Panc1 (cell line): Measurements from ENCODE around the gene AFG3L2.

Experiments
- POLR2AphosphoS5 ChIP-seq: IDR thresholded peaks from 2 replicates; pipeline ENCODE4 v1.6.1; 2012; ENCODE audit warnings: mild to moderate bottlenecking, low read depth, low read length, moderate library complexity
- SIN3A ChIP-seq: IDR thresholded peaks from 2 replicates; pipeline ENCODE4 v1.6.1; 2012; ENCODE audit warnings: low read depth, mild to moderate bottlenecking, low read length, moderate library complexity, borderline replicate concordance; ENCODE audit not compliant: insufficient read depth
- TF ChIP-seq, protein P1 (sequence below): fragments of 450-650 bp; IDR thresholded peaks from 2 replicates; pipeline ENCODE4 v1.5.1; 2017; ENCODE audit warnings: mild to moderate bottlenecking
- TF ChIP-seq, protein P2 (sequence below), 2 experiments: IDR thresholded peaks; 2 replicates each; pipeline ENCODE4 v1.6.1; 2011 to 2012; ENCODE audit warnings: low read depth in 2 of 2, control low read depth in 1 of 2, low read length in 1 of 2, mild to moderate bottlenecking in 1 of 2, moderate library complexity in 1 of 2; ENCODE audit not compliant: insufficient read depth in 1 of 2

DNA sequence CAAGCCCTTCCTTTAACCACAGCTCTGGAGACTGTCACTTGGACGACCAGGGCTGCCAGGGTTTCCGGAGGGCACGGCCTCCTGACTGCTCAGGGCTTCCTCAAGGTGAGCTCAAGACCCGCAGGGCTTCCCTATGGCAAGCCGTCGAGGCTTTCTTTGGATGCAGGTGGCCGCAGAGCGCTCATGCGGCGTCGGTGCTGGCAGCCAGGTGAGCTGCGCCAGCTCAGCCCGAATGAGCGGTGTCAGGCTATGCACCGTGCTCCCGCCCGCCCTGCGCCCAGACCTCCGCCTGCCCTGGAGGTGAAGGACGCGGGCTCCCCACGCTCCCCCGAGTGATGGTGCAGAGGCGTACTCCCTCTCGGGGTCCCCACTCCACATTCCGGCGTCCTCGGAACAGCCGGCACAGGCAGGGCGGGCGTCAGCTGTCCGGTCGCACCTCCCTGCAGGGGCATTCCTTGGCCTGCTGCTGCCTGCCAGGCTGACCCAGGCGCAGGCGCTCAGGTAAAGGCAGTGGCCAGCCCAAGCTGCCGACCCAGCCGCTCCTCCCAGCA lies 89.8 kb downstream of the AFG3L2 start:
- TF ChIP-seq, protein P1, sequence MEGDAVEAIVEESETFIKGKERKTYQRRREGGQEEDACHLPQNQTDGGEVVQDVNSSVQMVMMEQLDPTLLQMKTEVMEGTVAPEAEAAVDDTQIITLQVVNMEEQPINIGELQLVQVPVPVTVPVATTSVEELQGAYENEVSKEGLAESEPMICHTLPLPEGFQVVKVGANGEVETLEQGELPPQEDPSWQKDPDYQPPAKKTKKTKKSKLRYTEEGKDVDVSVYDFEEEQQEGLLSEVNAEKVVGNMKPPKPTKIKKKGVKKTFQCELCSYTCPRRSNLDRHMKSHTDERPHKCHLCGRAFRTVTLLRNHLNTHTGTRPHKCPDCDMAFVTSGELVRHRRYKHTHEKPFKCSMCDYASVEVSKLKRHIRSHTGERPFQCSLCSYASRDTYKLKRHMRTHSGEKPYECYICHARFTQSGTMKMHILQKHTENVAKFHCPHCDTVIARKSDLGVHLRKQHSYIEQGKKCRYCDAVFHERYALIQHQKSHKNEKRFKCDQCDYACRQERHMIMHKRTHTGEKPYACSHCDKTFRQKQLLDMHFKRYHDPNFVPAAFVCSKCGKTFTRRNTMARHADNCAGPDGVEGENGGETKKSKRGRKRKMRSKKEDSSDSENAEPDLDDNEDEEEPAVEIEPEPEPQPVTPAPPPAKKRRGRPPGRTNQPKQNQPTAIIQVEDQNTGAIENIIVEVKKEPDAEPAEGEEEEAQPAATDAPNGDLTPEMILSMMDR = no peak
- TF ChIP-seq SIN3A (no peak), POLR2AphosphoS5 (no peak)
- TF ChIP-seq, protein P2, sequence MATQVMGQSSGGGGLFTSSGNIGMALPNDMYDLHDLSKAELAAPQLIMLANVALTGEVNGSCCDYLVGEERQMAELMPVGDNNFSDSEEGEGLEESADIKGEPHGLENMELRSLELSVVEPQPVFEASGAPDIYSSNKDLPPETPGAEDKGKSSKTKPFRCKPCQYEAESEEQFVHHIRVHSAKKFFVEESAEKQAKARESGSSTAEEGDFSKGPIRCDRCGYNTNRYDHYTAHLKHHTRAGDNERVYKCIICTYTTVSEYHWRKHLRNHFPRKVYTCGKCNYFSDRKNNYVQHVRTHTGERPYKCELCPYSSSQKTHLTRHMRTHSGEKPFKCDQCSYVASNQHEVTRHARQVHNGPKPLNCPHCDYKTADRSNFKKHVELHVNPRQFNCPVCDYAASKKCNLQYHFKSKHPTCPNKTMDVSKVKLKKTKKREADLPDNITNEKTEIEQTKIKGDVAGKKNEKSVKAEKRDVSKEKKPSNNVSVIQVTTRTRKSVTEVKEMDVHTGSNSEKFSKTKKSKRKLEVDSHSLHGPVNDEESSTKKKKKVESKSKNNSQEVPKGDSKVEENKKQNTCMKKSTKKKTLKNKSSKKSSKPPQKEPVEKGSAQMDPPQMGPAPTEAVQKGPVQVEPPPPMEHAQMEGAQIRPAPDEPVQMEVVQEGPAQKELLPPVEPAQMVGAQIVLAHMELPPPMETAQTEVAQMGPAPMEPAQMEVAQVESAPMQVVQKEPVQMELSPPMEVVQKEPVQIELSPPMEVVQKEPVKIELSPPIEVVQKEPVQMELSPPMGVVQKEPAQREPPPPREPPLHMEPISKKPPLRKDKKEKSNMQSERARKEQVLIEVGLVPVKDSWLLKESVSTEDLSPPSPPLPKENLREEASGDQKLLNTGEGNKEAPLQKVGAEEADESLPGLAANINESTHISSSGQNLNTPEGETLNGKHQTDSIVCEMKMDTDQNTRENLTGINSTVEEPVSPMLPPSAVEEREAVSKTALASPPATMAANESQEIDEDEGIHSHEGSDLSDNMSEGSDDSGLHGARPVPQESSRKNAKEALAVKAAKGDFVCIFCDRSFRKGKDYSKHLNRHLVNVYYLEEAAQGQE (IDR thresholded peaks at IDR 0.05; ENCODE audit: insufficient read depth in 1 of 2, low read depth in 2 of 2, low read length in 1 of 2) = no peak
